GM04503 (cell line): ENCODE results near the gene SMIM36.
"Not testable (repeated sequence)": the region's sequence is repeated elsewhere in the genome, so short reads cannot be mapped to it uniquely, and the experiment has no call there.

Experiments used
- DNase-seq: peaks from one replicate; pipeline ENCODE4 v3.0.0-alpha.2; 2012; ENCODE audit warnings: low read depth

SMIM36 gene

DNA sequence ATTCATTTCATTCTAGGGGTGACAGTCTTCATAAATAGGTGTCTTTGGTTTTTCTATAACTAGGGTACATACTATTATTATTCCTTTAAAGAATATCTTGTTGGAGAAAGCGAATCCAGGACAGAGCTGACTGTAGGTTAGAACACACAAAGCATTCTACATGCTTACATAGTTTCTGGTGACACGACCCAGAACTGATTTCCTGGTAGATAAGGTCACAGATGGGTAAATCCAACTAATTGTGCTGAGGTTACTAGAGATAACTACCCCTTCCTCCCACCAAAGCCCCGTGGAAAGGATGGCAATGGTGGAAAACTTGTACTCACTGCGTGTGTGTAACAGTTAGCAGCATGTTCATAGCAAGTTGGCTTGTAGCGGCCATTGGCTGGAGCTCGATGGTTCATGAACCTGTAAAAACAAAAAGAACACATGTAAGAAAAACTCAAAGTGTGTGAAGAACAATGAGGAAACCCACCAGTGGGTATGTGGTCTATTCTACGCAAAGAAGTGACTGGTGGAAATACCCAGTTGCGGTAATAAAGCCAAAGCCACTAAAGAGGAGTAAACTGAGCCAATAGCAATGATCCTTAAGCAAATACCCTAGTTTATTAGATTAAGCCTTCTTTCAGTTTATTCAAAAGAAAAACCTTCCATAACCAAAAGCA lies 97.3 kb downstream of the SMIM36 start:
- DNase-seq = no peak

- DNase-seq = no peak
Measured at GRCh38 chr17:55411463-55411855, 99.8 kb downstream of the SMIM36 start.

DNA sequence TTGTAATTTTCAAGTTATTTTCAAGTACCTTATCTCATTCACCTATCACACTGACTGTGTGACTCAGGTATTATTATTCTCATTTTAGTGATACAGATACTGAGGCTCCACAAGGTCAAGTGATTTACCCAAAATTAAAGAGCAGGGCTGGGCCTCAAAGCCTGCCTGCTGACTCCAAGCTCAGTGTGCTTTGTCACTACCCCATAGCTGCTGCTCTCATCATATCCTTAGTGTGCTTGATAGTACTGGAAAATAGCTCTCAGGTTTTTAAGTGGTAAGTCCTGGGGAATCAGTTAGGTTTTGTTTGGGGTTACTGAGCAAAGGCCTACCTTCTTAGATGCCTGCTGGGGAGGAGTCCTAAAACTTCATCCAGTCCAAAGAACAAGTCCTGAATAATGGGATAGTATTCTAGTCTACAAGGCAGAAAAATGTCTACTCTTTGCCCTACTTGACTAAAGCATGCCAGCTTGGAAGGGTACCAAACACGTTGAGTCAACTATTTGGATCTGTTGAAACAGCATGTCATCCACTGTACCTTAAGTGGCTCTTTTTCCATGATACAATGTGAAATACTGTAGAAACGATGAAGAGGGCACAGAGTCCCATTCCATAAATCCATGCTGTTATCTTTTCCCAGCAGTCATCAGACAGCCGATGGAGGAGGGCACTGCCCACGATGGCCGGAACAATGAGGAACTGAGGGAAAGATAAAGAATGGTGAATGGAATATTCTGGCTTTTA lies 100.4 kb downstream of the SMIM36 start:
- DNase-seq = no peak

DNA sequence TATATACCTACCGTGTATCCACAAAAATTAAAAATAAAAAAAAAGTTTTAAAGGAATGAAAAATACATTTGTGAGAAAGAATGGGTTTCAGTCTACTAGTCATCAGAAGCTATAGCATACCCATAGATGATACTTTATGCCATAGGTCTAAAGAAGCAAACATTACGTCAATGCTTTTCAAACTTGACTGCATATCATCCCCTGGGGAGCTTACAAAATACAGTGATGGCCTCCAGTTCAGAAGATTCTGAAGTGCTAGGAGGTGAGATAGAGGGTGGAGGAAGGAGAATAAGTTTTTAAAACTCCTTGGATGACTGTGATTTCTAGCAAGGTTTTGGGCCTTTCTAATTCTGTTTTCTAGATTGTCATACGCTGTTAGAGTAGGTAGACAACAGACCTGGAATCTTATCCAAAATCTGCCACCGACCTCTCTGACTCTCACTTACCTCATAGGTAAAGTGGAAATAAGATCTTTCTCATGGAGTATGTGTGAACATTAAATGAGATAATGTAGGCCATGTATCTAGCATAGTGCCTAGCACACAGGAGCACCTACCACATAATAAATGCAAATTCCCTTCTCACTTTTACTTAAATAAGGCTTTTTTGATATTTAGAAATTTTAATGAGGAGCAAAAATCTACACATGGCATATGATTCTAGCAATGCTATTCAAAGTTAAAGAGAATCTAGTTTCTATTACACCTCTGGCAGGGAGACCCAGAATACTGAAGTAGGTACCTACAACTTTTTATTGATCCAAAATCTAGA lies 102.0 kb downstream of the SMIM36 start:
- no peak for DNase-seq

DNA sequence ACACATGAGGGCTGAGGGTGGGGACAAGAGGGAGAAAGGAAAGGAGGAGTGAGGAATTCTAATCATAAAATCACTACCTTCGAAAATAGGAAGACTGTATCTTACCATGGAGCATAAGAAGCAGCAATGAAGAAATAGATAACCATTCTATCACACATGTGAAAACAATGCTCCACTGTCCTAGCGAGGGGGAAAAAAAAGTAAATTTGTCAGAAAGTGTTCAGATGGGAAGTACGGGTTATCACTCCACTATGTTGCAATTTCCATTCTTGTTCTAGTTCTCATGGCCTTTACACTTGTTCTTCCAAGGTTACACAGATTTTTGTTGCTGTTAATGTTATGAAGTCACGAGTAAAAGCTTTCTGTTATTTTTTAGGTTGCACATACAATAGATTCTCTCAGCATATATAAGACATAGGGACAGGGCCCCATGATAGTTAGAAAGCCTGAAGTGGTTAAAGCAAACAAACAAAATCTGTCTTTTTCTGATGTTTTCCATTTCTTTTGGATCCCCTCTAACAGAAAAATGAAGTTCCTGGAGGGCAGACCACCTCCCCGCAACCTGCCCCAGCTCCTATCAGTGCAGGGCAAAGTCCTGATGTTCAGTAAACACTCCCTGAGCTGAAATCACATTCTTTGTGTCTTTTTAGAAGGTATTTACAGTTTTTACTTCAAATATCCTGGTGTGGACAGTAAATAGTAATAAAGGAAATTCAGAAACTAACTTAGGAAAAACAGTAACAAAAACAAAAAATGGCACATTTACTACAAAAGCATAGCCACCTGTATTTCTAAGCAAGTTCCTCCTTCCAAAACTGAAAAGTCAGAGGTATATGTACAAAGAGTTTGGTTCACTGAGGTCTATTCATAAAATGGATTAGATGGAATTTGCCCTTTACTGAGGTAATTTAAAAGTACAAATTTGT lies 103.3 kb downstream of the SMIM36 start:
- no peak for DNase-seq

- no peak for DNase-seq
Measured at GRCh38 chr17:55405600-55405999, 105.7 kb downstream of the SMIM36 start.

DNA sequence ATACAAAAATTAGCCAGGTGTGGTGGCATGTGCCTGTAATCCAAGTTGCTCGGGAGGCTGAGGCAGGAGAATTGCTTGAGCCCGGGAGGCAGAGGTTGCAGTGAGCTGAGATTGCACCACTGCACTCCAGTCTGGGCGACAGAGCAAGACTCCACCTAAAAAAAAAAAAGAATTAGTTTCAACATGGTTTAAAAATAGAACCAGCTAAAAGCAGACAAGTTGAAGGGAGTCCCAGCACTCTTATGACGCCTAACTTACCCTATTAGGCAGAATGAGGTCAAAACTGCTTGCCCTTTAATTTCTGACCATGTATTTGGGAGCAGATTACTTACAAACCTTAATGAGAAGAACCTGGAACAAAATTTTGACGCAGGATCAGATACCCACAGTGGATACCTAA lies 107.1 kb downstream of the SMIM36 start:
- DNase-seq = not testable (repeated sequence)

GRCh38 chr17:55402374-55402773 lies 108.9 kb downstream of the SMIM36 start:
- DNase-seq = no peak
